HK-2 (cell line): ENCODE data around the gene GRK2.

Experiments used
- DNase-seq: peaks from one replicate; pipeline ENCODE4 v3.0.0-alpha.2; 2018; ENCODE audit not compliant: unreplicated experiment

Gene GRK2

GRCh38 chr11:67270256-67271204, 4.3 kb downstream of the GRK2 start:
- DNase-seq: no peak

- no peak for DNase-seq
These were observed 4.9 kb downstream of the GRK2 start for GRCh38 chr11:67271205-67271540.

GRCh38 chr11:67271541-67272284, 5.4 kb downstream of the GRK2 start:
- no peak for DNase-seq

GRCh38 chr11:67272327-67273259, 6.3 kb downstream of the GRK2 start:
- DNase-seq: no peak

- DNase-seq: no peak
These were observed 7.2 kb downstream of the GRK2 start for GRCh38 chr11:67273260-67273990.

- no peak for DNase-seq
These were observed 8.7 kb downstream of the GRK2 start for GRCh38 chr11:67274768-67275605.

GRCh38 chr11:67275606-67276409, 9.5 kb downstream of the GRK2 start:
- no peak for DNase-seq

- DNase-seq: no peak
These were observed 10.5 kb downstream of the GRK2 start for GRCh38 chr11:67276781-67277230.

- DNase-seq: no peak
These were observed 11.1 kb downstream of the GRK2 start for GRCh38 chr11:67277231-67277961.

- DNase-seq: no peak
These were observed 12.1 kb downstream of the GRK2 start for GRCh38 chr11:67278135-67278938.

- DNase-seq: no peak
These were observed 12.8 kb downstream of the GRK2 start for GRCh38 chr11:67278939-67279588.

GRCh38 chr11:67279589-67280340, 13.5 kb downstream of the GRK2 start:
- no peak for DNase-seq

- DNase-seq: no peak
These were observed 14.1 kb downstream of the GRK2 start for GRCh38 chr11:67280341-67280787.

GRCh38 chr11:67280788-67281551, 14.7 kb downstream of the GRK2 start:
- no peak for DNase-seq

GRCh38 chr11:67281552-67282150, 15.4 kb downstream of the GRK2 start:
- DNase-seq: no peak
